T-helper 1 cell (primary cell): ENCODE results near the gene FAM43A.

ENCODE experiments used
- DNase-seq, 5 donors: peaks; one replicate each; pipeline ENCODE4 v3.0.0-alpha.2; 2012 to 2020

Gene FAM43A

DNA sequence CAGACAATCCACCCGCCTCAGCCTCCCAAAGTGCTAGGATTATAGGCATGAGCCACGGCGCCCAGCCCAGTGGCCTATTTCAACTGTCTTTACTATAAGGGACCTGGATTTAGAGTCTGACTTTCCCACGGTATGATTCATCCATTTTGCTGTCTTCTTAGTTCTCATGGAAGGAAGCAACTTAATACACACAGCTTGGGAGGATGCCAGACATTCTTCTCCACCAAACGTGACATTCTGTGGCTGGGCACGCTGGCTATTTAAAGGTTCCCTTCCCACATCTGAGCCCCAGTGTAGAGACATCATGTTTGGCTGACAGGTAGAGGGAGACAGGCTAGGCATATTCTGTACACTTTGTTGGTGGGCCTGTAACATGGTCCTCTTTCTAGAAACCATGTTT, 26.2 kb downstream of the FAM43A start:
- no peak for DNase-seq

- DNase-seq, result no peak
Measured at GRCh38 chr3:194713299-194714136, 27.8 kb downstream of the FAM43A start.

DNA sequence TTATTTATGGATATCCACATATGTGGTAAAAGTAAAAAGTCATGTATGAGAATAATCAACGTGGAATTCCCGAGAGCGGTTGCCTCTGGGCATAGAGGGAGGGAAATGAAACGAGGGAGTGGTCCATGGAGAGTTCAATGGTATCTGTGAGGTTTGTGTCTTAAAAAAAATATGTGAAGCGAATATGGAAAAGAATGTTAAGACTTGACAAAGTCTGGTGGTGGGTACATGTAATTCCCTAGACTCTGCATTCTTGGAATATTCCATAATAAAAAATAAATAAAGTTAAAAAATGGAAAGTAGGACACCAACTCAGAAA, 28.4 kb downstream of the FAM43A start:
- DNase-seq, result no peak

GRCh38 chr3:194714564-194714963, 28.9 kb downstream of the FAM43A start:
- DNase-seq, result no peak

GRCh38 chr3:194715022-194715800, 29.5 kb downstream of the FAM43A start:
- no peak for DNase-seq

DNA sequence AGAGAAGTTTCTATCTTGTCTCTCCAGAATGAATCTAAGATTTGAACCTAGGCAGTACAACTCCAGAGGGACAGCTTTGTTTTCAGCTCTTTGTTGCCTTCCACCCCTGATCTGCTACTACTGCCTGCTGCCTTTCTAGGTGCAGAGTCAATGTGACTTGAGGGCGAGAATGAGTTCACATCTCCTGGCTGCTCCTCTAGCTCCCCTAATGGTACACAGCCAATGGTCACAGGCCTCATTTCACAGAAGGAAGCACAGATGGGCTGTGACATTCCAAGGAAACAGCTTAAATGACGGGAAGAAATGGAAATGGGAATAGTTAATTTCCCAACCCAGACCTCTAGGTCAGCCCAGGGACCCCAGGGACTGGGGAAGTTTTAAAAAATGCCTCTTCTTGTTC, 32.4 kb downstream of the FAM43A start:
- no peak for DNase-seq

- no peak for DNase-seq
Measured at GRCh38 chr3:194720048-194720447, 34.4 kb downstream of the FAM43A start.

GRCh38 chr3:194723846-194724618, 38.3 kb downstream of the FAM43A start:
- no peak for DNase-seq

GRCh38 chr3:194725346-194725745, 39.7 kb downstream of the FAM43A start:
- DNase-seq, result no peak

DNA sequence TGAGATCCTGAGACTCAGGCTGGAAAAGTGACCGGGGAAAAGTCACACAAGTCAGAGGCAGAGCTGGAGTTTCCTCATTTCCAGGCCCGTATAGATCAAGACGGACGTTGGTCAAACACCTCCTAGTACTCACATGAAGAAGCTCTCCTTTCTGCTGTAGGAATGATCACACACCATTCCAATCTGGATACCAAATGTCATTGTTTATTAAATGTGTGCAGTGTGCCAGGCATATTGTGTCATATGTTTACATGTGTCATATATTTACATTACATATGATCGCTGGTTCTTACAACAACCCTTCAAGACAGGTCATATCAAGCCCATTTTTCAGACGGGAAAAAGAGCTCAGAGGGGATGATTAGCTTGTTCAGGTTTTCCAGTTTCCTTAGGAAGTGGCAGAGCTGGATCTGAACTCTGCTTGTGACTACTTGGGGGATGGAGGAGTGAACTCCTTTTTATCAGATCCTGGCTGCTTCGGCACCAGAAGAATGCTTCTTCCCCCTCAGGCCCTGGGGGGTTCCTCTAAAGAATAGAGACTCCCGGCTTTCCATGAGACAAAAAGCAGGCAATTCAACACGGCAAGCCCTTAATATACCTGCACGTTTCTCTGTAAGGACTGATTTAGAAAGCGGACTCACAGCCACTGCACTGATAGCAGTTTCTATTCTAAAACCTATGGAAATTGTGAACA, 41.9 kb downstream of the FAM43A start:
- DNase-seq, result no peak

DNA sequence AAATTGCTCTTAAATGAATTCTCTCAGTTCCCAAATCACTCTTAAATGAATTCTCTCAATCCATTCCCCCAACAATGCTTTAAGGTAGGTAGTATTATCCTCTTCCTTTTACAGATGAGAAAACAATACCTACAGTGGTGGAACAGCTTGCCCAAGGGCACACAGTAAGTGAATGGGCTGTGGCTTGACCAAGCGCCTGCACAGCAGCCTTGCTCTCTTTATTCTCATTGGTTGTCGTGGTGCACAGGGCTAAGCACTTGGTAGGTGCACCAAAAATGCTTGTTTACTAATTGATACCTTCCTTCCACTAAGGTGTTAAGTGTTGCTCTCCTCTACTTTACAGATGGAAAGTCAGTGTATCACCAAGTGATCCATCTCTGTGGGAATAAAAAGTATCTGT, 43.3 kb downstream of the FAM43A start:
- no peak for DNase-seq

DNA sequence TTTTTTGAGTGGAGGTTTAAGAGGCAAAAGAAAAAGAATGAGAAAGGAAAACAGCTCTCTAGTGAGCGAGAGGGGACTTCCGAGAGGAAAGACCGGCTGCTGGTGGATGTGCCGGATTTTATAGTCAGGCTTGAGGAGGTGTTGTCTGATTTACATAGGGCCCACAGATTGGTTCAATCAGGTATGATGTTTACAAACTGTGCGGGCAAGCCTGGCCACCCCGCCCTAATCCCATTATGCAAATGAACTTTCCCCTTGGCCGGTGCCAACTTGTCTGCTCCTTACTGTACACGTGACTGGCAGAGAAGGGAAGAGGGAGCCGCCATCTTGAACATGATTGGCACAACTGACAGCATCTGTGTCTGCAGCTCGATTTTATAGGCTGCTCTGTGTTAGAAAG, 44.7 kb downstream of the FAM43A start:
- no peak for DNase-seq

DNA sequence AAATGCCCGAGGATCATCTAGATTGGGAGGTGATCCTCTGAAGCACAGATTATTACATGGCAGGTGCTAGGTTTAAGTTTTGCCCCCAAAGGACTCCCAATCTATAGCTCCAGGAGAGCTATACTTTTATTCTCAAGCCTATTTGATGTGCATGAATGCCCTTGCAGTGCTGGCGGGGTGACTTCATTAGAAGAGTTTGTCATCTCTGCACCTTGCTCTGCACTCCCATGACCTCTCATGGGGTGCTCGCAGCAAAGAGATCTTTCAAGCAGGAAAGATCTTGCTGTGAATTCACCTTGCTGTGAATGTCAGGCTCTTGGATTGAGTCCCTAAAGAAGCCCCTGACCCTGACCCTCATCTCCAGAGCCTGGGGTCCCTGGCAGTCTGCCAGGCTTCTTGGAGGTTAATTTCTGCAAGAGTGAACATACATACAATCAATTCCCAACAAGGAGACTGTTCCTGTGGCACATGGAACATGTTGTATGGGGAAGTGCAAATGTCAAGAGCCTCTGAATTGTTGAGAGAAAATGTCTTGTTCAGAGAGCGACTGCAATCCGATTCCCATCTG, 45.9 kb downstream of the FAM43A start:
- no peak for DNase-seq

GRCh38 chr3:194732617-194733016, 46.9 kb downstream of the FAM43A start:
- no peak for DNase-seq

GRCh38 chr3:194736277-194736895, 50.7 kb downstream of the FAM43A start:
- DNase-seq, result no peak

DNA sequence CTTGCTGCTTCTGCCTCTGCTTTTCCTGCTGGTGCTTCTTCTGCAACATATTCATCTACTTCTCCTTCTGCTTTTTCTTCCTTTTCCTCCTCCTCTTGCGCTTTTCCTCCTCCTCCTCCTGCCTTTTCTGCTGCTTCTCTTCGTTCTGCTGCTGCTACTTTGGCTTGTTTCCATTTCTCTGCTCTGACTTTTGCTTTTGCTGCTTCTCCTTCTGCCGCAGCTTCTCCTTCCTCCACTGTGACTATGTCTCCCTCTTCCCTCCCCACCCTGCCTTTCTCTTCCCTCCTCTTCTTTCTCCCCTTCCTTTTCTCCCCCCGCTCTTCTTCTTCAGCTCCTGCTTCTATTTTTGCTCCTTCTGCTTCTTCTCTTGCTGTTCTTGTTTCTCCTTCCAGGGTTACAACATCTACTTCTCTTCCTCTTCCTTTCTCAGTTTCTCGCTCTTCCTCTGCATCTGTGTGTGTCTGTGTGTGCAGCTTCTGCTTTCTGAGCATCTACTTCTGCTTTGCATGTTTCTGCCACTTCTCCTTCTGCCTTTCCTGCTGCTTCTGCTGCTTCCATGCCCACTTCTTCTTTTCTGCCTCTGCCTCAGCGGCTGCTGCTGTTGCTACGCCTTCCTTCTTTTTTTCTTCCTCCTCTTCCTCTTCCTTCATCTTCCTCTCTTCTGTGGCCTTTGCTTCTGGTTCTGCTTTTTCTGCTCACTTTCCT, 51.4 kb downstream of the FAM43A start:
- DNase-seq, result no peak
